ENCODE results near the gene ING1.
A peak's percentile ranks its signal among the peaks of the same experiment; 100 is the strongest.

ING1 gene

DNA sequence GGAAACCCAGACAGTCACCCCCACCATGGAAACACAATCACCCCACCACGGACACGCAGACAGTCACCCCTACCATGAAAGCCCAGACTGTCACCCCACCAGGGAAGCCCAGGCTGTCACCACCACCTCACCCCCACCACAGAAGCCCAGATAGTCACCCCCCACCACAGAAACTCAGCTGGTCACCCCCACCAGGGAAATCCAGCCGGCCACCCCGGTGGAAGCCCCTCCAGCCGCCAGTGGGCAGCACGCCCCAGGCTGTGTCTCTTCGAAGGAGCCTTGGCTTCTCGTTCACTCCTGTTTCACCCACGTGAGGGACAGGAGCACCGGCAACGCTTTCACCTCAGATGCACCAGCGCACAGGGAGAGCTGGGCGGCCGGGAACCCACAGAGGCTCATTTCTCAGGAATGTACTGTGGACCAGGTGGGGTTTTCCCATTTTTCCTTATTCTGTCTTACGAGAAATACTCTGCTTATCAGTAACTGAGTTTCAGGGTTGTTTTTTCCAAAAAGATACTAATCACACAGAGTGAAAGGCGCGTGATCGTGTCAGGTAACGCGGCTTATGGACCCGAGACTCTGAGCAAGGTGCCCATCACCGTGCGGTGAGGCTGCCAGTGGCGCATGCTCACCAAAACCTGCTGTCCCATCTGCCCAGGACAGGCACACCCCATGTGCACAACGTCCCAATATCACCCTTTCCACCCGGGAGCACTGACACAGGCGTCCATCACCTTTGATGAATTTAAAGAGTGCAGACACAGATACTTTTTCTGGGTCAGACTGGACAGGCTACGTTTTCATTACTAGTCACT, 35.6 kb upstream of the ING1 start:
- Histone ChIP-seq H3K27me3 (ENCODE audit: insufficient read depth, poor library complexity, severe bottlenecking) (no peaks in the 10 kb centered on the region), H3K27ac (replicated peaks) (no peak overlapping the region), H3K4me3 (replicated peaks; ENCODE audit: insufficient read depth, low read length) (no peak overlapping the region)
- TF ChIP-seq CTCF (IDR thresholded peaks at IDR 0.05; ENCODE audit: insufficient read depth, low read length) (no peak), POLR2AphosphoS5 (IDR thresholded peaks at IDR 0.05; ENCODE audit: low read depth) (no peak), REST (IDR thresholded peaks at IDR 0.05; ENCODE audit: insufficient replicate concordance, low read depth) (no peak), SPI1 (IDR thresholded peaks at IDR 0.05; ENCODE audit: borderline replicate concordance, low read depth) (no peak), GABPA (IDR thresholded peaks at IDR 0.05; ENCODE audit: low read depth) (no peak)
- DNase-seq (ENCODE audit: low read depth in 1 of 2, low spot score in 1 of 2): no peak

- no peak overlapping the region for H3K27ac ChIP-seq (replicated peaks)
- H3K4me3 ChIP-seq (replicated peaks; ENCODE audit: insufficient read depth, low read length): no peak overlapping the region
- H3K27me3 ChIP-seq (ENCODE audit: insufficient read depth, poor library complexity, severe bottlenecking): no peaks in the 10 kb centered on the region
- peak in 1 of 2 experiments; percentile 34 for DNase-seq (ENCODE audit: low read depth in 1 of 2, low spot score in 1 of 2)
- peak; percentile 11 for TF ChIP-seq CTCF (IDR thresholded peaks at IDR 0.05; ENCODE audit: insufficient read depth, low read length)
- TF ChIP-seq GABPA (IDR thresholded peaks at IDR 0.05; ENCODE audit: low read depth): no peak
These were observed 32.6 kb upstream of the ING1 start for GRCh38 chr13:110680852-110681251.

GRCh38 chr13:110681868-110682550, 31.5 kb upstream of the ING1 start:
- H3K4me3 ChIP-seq (replicated peaks; ENCODE audit: insufficient read depth, low read length): no peak overlapping the region
- H3K27ac ChIP-seq (replicated peaks): no peak overlapping the region
- DNase-seq (ENCODE audit: low read depth in 1 of 2, low spot score in 1 of 2): no peak
- H3K27me3 ChIP-seq (ENCODE audit: insufficient read depth, poor library complexity, severe bottlenecking): no peaks in the 10 kb centered on the region
- no peak for TF ChIP-seq SPI1 (IDR thresholded peaks at IDR 0.05; ENCODE audit: borderline replicate concordance, low read depth)
- TF ChIP-seq POLR2AphosphoS5 (IDR thresholded peaks at IDR 0.05; ENCODE audit: low read depth): no peak
- no peak for TF ChIP-seq CTCF (IDR thresholded peaks at IDR 0.05; ENCODE audit: insufficient read depth, low read length)
- no peak for TF ChIP-seq REST (IDR thresholded peaks at IDR 0.05; ENCODE audit: insufficient replicate concordance, low read depth)
- TF ChIP-seq GABPA (IDR thresholded peaks at IDR 0.05; ENCODE audit: low read depth): no peak
